Neutrophil (primary cell): Measurements from ENCODE around the gene SLC16A3.

Experiments used
- H3K27ac ChIP-seq: fragments of 200-600 bp; sonication (generic); 2 replicates; pipeline ENCODE4 v1.5.1; 2016; ENCODE audit warnings: mild to moderate bottlenecking, moderate library complexity
- H3K27me3 ChIP-seq: fragments of 200-600 bp; sonication (generic); 2 replicates; pipeline ENCODE4 v1.6.0; 2016; ENCODE audit warnings: mild to moderate bottlenecking
- H3K36me3 ChIP-seq: fragments of 200-600 bp; sonication (generic); 2 replicates; pipeline ENCODE4 v1.5.1; 2017
- H3K4me1 ChIP-seq, 2 experiments: fragments of 200-600 bp in 1 of 2; sonication (generic) in 1 of 2; 1 replicate in 1 of 2; 2 replicates in 1 of 2; pipeline versions ENCODE4 v1.5.1 to v1.6.1; 2013 to 2016; ENCODE audit warnings: low read depth in 1 of 2, low read length in 1 of 2, mild to moderate bottlenecking in 1 of 2, moderate library complexity in 1 of 2; ENCODE audit not compliant: control insufficient read depth in 1 of 2, insufficient read depth in 1 of 2
- H3K4me3 ChIP-seq, 2 experiments: fragments of 200-600 bp in 1 of 2; sonication (generic) in 1 of 2; 1 replicate in 1 of 2; 2 replicates in 1 of 2; pipeline ENCODE4 v1.5.1; 2013 to 2016; ENCODE audit warnings: low read depth in 1 of 2, low read length in 1 of 2, mild to moderate bottlenecking in 1 of 2, moderate library complexity in 1 of 2
- H3K9me3 ChIP-seq: fragments of 200-600 bp; sonication (generic); 2 replicates; pipeline ENCODE4 v1.5.1; 2016
- TF ChIP-seq, protein P1 (sequence below): fragments of 200-600 bp; sonication (generic); IDR thresholded peaks from 2 replicates; pipeline ENCODE4 v1.5.1; 2016; ENCODE audit warnings: antibody characterized with exemption

The SLC16A3 gene

DNA sequence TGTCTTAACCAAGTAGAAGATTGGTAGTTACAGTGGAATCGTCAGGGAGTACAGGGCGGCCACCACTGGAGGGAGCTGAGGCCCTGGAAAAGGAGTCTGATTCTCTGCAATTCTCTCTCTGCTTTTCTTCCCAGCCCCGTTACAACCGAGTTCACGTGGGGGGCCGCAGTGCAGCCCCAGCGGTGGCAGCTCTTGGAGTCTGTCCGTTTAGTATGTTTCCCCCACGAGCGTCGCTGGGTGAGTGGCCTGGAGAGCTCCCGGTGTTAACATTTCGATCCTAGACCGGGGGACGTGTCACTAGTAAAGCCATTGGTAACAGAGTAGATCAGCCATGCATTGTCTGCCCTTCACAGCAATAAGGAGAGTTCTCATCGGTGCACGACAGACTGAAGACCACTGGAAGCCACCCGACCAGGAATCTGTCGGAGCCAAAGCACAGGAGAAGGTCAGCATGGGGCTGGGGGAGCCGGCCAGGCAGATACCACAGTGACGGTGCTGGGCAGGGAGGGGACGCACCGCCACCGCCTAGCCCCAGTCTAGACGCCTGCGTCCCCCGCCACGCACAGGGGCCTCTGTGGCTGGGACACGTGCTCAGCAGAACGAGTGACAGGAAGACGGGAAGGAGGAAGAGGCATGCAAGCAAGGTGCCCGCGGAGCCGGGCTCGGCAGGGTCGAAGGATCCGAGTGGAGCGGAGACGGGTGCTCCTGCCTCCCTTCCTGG, 15.7 kb downstream of the SLC16A3 start:
- TF ChIP-seq, protein P1, sequence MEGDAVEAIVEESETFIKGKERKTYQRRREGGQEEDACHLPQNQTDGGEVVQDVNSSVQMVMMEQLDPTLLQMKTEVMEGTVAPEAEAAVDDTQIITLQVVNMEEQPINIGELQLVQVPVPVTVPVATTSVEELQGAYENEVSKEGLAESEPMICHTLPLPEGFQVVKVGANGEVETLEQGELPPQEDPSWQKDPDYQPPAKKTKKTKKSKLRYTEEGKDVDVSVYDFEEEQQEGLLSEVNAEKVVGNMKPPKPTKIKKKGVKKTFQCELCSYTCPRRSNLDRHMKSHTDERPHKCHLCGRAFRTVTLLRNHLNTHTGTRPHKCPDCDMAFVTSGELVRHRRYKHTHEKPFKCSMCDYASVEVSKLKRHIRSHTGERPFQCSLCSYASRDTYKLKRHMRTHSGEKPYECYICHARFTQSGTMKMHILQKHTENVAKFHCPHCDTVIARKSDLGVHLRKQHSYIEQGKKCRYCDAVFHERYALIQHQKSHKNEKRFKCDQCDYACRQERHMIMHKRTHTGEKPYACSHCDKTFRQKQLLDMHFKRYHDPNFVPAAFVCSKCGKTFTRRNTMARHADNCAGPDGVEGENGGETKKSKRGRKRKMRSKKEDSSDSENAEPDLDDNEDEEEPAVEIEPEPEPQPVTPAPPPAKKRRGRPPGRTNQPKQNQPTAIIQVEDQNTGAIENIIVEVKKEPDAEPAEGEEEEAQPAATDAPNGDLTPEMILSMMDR, result peak; percentile 36
- H3K27ac ChIP-seq, result peak overlapping the region; percentile 82
- H3K4me3 ChIP-seq, result no peak overlapping the region
- no peaks in the 10 kb centered on the region for H3K27me3 ChIP-seq
- peaks cover 100% of the 10 kb centered on the region for H3K36me3 ChIP-seq
- H3K4me1 ChIP-seq, result peaks cover 40 to 51% of the 10 kb centered on the region in 2 experiments
- H3K9me3 ChIP-seq, result no peaks in the 10 kb centered on the region

- Histone ChIP-seq H3K27me3 (no peaks in the 10 kb centered on the region), H3K9me3 (no peaks in the 10 kb centered on the region), H3K27ac (peak overlapping the region; percentile 82), H3K4me3 (no peak overlapping the region), H3K36me3 (peaks cover 100% of the 10 kb centered on the region), H3K4me1 (peaks cover 32 to 43% of the 10 kb centered on the region in 2 experiments)
- TF ChIP-seq, protein P1, result no peak
These were observed 16.5 kb downstream of the SLC16A3 start for GRCh38 chr17:82245134-82246039.

GRCh38 chr17:82246040-82246364, 17.2 kb downstream of the SLC16A3 start:
- peaks cover 100% of the 10 kb centered on the region for H3K36me3 ChIP-seq
- H3K27ac ChIP-seq, result peak overlapping the region; percentile 82
- no peaks in the 10 kb centered on the region for H3K9me3 ChIP-seq
- no peaks in the 10 kb centered on the region for H3K27me3 ChIP-seq
- H3K4me3 ChIP-seq, result no peak overlapping the region
- TF ChIP-seq, protein P1, result no peak
- H3K4me1 ChIP-seq, result peaks cover 26 to 37% of the 10 kb centered on the region in 2 experiments

DNA sequence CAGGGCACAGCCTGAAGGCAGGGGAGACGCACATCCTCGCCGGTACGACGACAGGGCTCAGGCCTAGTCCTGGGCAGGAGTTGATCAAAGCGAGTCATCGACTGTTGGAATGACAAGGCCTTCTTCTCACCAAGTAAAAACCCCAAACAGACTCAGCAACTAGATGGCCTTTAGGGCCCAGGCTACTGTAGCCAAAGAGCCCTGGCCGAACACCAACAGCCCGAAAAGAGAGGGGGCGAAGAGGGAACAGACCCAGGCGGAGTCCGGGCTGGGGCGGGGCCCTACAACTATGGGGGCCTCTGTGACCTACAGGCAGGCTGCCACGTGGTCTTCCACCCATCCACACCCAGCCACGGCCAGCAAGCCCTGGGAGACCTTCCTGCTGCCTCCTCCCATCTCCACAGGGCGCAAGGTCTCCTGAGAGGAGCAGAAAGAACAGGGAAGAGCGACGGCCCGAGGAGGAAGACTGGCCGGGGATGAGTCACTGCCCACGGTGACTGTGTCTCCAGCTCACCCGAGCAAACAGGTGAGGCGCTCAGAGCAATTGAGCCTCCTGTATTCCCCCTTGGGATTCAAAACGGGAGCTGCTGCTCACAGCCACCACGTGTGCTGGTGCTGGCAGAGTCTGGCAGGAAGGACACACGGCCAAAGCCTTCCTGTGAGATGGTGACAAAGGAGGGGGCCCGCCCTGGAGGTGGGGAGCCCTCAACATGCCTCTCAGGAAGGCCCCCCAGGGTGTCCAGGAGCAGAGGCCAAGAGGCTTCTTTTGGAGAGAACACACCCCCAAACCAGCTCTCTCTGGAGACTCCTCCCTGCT, 17.7 kb downstream of the SLC16A3 start:
- TF ChIP-seq, protein P1, result no peak
- Histone ChIP-seq H3K27ac (peak overlapping the region; percentile 82), H3K4me3 (no peak overlapping the region), H3K36me3 (peaks cover 100% of the 10 kb centered on the region), H3K27me3 (no peaks in the 10 kb centered on the region), H3K9me3 (no peaks in the 10 kb centered on the region), H3K4me1 (peaks cover 20 to 31% of the 10 kb centered on the region in 2 experiments)

DNA sequence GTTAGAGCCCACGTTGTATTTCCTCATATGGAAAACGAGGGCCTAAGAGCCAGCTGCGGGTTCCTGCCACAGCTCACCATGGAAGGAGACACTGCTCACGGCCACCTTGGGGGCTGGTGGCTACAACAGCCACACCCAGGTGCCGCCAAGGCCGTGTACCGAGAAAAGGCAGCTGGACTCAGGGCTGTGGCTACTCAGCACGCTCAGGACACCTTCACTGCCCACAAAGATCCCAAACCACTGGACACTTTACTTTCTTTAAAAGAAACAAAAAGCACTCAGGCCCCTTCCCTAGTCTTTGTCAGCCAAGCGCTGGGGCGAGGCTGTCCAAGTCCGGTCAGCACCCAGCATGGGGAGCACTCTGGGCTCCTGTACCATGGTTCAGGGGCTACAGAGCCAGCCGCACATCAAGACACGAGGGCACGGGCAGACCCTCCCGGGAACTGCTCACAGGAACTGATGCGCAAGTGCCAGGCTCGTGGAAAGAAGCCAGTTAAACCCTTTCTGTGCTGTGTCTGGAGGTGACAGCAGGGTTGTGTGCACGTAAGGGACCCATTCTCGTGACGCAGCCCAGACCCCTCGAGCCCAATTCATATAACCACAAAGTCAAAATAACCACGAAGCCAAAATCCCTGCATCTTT, 18.5 kb downstream of the SLC16A3 start:
- H3K4me3 ChIP-seq, result no peak overlapping the region
- H3K4me1 ChIP-seq, result peaks cover 14 to 24% of the 10 kb centered on the region in 2 experiments
- TF ChIP-seq, protein P1, result no peak
- H3K9me3 ChIP-seq, result no peaks in the 10 kb centered on the region
- H3K27ac ChIP-seq, result peak overlapping the region; percentile 82
- no peaks in the 10 kb centered on the region for H3K27me3 ChIP-seq
- peaks cover 100% of the 10 kb centered on the region for H3K36me3 ChIP-seq
